Body of pancreas (tissue), 4 donors: ENCODE data around the gene GRIA3.

Source experiments
- POLR2A ChIP-seq, 3 donors: fragments of 450-650 bp; IDR thresholded peaks; one replicate each; pipeline ENCODE4 v1.6.1; 2016; ENCODE audit warnings: antibody characterized with exemption in 3 of 3, mild to moderate bottlenecking in 2 of 3
- TF ChIP-seq, protein P1 (sequence below), 7 experiments: fragments of 450-650 bp in 4 of 7; fragments of 200-600 bp in 3 of 7; sonication (generic) in 3 of 7; IDR thresholded peaks; one replicate each; pipeline ENCODE4 v1.5.1; 2016 to 2019; ENCODE audit warnings: antibody characterized with exemption in 7 of 7

DNA sequence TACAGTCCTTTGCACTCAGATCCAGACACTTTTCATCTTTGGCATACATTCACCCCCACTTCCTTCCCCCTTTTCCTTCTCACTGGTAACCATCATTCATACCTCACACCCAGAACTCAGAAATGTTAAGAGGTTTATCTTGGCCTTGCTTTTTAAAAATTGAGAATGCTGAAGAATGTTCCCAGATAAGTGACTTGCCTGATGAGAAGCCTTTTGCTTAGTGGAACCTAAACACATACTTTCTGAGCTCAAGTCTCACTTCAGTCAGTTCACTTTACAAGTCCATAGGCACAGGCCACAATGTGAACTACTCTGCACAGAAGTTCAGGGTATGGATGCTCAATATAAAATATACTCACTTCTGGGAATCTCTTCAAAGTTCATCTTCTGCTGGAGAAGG is 129.4 kb downstream of the GRIA3 start:
- TF ChIP-seq, protein P1, sequence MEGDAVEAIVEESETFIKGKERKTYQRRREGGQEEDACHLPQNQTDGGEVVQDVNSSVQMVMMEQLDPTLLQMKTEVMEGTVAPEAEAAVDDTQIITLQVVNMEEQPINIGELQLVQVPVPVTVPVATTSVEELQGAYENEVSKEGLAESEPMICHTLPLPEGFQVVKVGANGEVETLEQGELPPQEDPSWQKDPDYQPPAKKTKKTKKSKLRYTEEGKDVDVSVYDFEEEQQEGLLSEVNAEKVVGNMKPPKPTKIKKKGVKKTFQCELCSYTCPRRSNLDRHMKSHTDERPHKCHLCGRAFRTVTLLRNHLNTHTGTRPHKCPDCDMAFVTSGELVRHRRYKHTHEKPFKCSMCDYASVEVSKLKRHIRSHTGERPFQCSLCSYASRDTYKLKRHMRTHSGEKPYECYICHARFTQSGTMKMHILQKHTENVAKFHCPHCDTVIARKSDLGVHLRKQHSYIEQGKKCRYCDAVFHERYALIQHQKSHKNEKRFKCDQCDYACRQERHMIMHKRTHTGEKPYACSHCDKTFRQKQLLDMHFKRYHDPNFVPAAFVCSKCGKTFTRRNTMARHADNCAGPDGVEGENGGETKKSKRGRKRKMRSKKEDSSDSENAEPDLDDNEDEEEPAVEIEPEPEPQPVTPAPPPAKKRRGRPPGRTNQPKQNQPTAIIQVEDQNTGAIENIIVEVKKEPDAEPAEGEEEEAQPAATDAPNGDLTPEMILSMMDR (IDR thresholded peaks at IDR 0.05): no peak
- no peak for TF ChIP-seq POLR2A (IDR thresholded peaks at IDR 0.05)
